HG02885 (cell line): ENCODE results near the gene ZNF397.
"Not testable (repeated sequence)": the region's sequence is repeated elsewhere in the genome, so short reads cannot be mapped to it uniquely, and the experiment has no call there.

Experiments
- ATAC-seq: cut with Tn5 transposase; IDR thresholded peaks from one replicate; pipeline ENCODE4 v1.9.1; 2021; ENCODE audit warnings: mild to moderate bottlenecking; ENCODE audit not compliant: unreplicated experiment, poor library complexity

Gene ZNF397

GRCh38 chr18:35240664-35241447, at the start of gene ZNF397:
Gene ZNF397 (plus strand): TSS chr18:35241034. CDS start chr18:35242471, 1,437 bp downstream.
- peak; percentile 100 for ATAC-seq

DNA sequence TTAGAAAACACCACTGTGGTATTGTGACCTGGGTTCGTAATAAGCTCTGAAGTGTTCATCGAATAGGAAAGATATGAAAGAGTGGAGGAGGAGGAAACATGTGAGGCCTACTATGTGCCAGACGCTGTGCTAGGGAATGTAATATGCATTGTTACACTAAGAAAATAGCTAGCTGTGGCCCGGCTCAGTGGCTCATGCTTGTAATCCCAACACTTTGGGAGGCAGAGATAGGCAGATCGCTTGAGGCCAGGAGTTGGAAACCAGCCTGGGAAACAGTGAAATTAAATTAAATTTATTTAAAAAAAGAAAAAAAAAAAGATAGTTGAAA, 49.2 kb upstream of the ZNF397 start:
- ATAC-seq = no peak

GRCh38 chr18:35192415-35192814, 48.4 kb upstream of the ZNF397 start:
- ATAC-seq = no peak

DNA sequence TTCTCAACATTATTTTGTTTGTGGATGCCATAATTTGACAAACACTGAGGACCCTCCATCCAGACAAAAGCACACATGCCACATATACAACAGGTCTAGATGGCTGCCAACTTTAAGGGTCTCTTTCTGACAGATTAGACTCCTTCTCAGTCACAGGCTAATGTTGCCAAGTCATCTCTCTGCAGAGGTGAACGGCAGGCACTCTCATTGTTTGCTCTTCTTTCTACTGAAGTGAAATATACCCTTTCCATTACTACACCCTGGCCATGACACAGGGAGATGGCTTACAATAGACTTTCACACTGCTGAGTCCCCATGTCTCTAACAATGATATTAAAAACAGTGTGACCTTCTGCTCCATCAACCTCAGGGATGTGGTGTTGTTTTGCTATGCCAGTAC, 47.5 kb upstream of the ZNF397 start:
- ATAC-seq = no peak

DNA sequence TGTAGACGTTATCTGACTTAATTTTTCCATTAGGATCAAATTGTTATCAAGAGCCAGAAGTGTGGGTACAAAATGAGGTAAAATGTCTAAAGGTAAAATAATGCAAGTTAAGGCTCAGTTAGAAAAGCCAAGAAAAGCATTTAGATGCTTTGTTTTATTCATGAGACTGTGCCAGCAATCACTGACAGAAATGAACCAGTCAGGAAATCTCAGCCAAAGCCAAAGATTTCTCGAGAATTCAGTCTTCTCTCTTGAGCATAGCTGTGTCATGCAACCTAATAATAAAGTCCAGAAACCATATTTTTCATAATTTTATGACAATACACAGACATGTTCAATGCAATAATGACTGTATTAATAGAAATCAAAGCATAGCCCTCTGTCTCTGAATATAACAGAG, 43.5 kb upstream of the ZNF397 start:
- ATAC-seq = no peak

DNA sequence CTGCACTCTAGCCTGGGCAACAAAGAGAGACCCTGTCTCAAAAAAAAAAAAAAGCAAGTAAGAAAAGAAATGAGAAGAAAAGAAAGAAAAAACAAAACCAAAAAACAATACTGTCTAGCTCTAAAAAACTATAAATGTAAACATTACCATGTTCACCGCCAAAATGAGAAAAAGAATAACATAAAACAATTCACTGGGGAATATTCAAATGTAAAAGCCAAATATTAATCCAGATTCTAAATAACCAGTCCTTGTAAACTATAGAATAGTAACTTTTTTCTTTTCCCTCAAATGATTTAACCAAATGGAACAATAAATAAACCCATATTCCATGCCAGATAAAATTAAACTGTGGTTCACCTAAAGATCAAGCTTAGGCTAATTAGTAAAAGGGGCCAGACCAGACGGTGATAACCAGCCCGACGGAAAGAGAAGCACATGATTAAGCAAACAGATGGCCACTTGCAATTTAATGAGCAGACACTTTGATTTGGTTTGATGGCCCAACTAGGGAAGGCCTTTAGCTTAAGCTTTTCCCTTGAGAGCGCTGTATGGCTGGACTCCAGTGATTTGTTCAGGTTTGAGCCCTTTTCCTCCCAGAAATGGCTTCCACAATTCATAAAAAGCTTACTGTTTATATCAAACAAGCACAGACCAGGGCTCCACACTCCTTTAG, 39.4 kb upstream of the ZNF397 start:
- no peak for ATAC-seq

GRCh38 chr18:35203067-35203466, 37.8 kb upstream of the ZNF397 start:
- no peak for ATAC-seq

DNA sequence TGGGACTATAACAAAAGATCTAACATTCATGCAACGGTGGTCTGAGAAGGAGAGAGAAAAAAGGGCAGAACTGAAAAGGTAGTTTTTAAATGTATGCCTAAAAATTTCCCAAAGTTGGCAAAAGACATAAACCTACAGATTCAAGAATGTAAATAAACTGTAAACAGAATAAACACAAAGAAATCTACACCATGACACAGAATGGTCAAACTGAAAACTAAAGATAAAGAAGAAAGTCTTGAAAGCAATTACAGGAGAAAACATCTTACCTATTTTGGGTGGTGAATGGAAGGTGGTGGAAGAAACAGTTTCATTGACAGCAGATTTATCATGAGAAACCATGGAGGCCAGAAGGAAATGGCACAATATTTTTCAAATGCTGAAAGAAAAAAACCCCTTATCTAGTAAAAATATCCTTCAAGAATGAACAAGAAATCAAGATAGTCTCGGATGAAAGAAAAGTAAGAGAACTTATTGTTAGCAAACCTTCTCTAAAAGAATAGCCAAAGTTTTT, 35.6 kb upstream of the ZNF397 start:
- no peak for ATAC-seq

GRCh38 chr18:35205746-35206458, 34.9 kb upstream of the ZNF397 start:
- ATAC-seq = not testable (repeated sequence)

GRCh38 chr18:35215026-35215425, 25.8 kb upstream of the ZNF397 start:
- no peak for ATAC-seq

GRCh38 chr18:35216611-35217010, 24.2 kb upstream of the ZNF397 start:
- ATAC-seq = not testable (repeated sequence)

DNA sequence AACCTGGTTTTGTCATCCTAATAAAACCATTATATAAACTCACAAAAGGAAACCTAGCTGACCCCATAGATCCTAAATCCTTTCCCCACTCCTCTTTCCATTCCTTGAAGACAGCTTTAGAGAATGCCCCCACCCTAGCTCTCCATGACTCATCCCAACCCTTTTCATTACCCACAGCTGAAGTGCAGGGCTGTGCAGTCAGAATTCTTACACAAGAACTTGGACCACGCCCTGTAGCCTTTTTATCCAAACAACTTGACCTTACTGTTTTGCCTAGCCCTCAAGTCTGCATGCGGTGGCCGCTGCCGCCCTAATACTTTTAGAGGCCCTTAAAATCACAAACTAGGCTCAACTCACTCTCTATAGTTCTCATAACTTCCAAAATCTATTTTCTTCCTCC, 21.5 kb upstream of the ZNF397 start:
- ATAC-seq = not testable (repeated sequence)

DNA sequence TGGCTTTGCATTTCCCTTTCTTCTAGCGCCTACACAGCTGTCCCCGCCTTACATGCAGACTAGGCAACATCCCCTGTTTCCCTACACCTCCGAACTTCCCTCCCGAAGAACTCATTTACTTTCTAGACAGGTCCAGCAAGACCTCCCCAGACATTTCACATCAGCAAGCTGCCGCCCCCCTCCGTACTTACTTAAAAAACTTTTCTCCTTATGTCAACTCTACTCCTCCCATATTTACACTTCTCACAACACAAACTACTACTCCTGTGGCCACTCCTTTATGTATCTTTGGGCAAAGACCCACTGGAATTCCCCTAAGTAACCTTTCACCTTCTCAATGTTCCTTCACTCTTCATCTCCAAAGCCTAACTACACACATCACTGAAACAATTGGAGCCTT, 20.4 kb upstream of the ZNF397 start:
- no peak for ATAC-seq

- no peak for ATAC-seq
These were observed 17.0 kb upstream of the ZNF397 start for GRCh38 chr18:35223797-35224196.

DNA sequence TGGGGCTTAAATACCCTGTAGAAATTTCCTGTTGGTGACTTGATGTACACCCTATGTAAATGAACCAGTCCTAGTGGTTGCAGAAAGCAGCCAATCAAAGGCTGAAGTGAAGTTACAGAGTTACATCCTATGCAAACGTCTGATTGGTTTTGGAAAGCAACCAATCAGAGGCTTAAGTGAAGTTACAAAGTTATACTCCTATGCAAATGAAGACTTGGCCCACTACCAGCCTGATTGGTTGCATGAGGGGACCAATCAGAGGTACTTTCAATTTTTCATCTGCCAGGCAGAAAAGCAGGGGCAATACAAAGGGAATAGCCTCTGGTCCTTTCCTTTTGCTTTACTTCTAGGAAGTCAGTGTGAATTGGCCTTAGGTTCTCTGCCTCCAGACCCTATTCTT, 13.6 kb upstream of the ZNF397 start:
- ATAC-seq = no peak

- peak; percentile 96 for ATAC-seq
These were observed 9.8 kb upstream of the ZNF397 start for GRCh38 chr18:35231052-35231451.

- ATAC-seq = no peak
These were observed 4.1 kb upstream of the ZNF397 start for GRCh38 chr18:35236571-35237363.

DNA sequence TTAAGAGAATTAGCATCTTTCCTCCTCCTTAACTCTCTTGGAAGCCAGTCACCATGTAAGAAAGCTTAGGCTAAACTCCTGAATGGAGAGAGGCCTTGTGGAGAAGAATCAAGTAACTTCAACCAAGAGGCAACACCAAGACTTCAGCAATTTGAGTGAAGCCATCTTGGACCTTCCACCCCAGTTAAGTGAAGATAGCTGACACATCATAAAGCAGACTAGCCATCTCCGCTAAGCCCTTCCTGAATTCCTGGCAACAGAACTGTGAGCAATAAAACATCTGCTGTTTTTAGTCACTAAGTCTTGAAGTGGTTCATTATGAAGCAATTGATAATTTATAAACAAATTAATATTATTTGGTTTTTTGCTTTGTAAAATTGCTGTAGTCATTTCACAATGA, 1.5 kb upstream of the ZNF397 start:
- ATAC-seq = no peak

- no peak for ATAC-seq
These were observed 592 bp downstream of the ZNF397 start for GRCh38 chr18:35241448-35241804.

DNA sequence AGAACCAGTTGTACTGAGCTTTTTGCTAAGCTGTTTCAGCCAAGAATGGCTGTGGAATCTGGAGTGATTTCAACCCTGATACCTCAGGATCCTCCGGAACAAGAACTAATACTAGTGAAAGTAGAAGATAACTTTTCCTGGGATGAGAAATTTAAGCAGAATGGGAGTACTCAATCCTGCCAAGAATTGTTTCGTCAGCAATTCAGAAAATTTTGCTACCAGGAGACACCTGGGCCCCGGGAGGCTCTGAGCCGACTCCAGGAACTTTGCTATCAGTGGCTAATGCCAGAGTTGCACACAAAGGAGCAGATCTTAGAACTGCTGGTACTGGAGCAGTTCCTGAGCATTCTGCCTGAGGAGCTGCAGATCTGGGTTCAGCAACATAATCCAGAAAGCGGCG, 1.6 kb downstream of the ZNF397 start:
- ATAC-seq = no peak
